Gastrocnemius medialis (tissue), 4 donors: ENCODE results near the gene TUBB4B. TPM values are rescaled to one million over a fixed set of nuclear protein-coding genes. Genes with fewer than 3 reads are reported as not detected.
"Not testable (repeated sequence)": the region's sequence is repeated elsewhere in the genome, so short reads cannot be mapped to it uniquely, and the experiment has no call there.

Experiments used
- ATAC-seq, 2 donors: fragments of 150-250 bp; one replicate each; pipeline ENCODE4 v1.9.1; 2016
- DNase-seq, 2 donors: peaks; one replicate each; pipeline ENCODE4 v3.0.0-alpha.2; 2019
- H3K27ac ChIP-seq, 4 donors: fragments of 200-600 bp; sonication (generic); 1 replicate in 1 of 4; 2 replicates in 3 of 4; pipeline ENCODE4 v1.5.1; 2016 to 2018; ENCODE audit warnings: mild to moderate bottlenecking in 2 of 4, moderate library complexity in 1 of 4
- H3K27me3 ChIP-seq, 3 donors: fragments of 200-600 bp; sonication (generic) in 2 of 3; 1 replicate in 1 of 3; 2 replicates in 2 of 3; pipeline versions ENCODE4 v1.5.1 to v1.6.0; 2016 to 2019; ENCODE audit warnings: mild to moderate bottlenecking in 1 of 3, moderate library complexity in 1 of 3
- H3K36me3 ChIP-seq, 2 donors: fragments of 200-600 bp; sonication (generic) in 1 of 2; one replicate each; pipeline ENCODE4 v1.5.1; 2017 to 2018
- H3K4me1 ChIP-seq, 2 donors: fragments of 200-600 bp; sonication (generic) in 1 of 2; one replicate each; pipeline ENCODE4 v1.5.1; 2016 to 2017; ENCODE audit warnings: mild to moderate bottlenecking in 2 of 2
- H3K4me3 ChIP-seq, 4 donors: fragments of 200-600 bp; sonication (generic) in 3 of 4; 1 replicate in 1 of 4; 2 replicates in 3 of 4; pipeline ENCODE4 v1.5.1; 2016 to 2019; ENCODE audit warnings: mild to moderate bottlenecking in 2 of 4
- H3K9me3 ChIP-seq, 3 donors: fragments of 200-600 bp; sonication (generic) in 2 of 3; 1 replicate in 1 of 3; 2 replicates in 2 of 3; pipeline ENCODE4 v1.5.1; 2016 to 2019
- CTCF ChIP-seq, 5 experiments: fragments of 450-650 bp in 3 of 5; fragments of 200-600 bp in 2 of 5; sonication (generic) in 2 of 5; IDR thresholded peaks in 4 of 5; conservative IDR thresholded peaks in 1 of 5; 1 replicate in 4 of 5; 2 replicates in 1 of 5; pipeline ENCODE4 v1.5.1; 2016 to 2019; ENCODE audit warnings: antibody characterized with exemption in 5 of 5, mild to moderate bottlenecking in 3 of 5, moderate library complexity in 3 of 5
- POLR2A ChIP-seq, 2 donors: fragments of 450-650 bp; IDR thresholded peaks; one replicate each; pipeline ENCODE4 v1.6.1; 2017; ENCODE audit warnings: antibody characterized with exemption in 2 of 2, mild to moderate bottlenecking in 2 of 2, moderate library complexity in 2 of 2
- in situ Hi-C, 4 donors: fragments of 200-750 bp; cut with MboI; loops; one replicate each; pipeline versions ENCODE4 v1.15.0 to v1.8.0; 2017; ENCODE audit warnings: low sequenced_read_pairs in 4 of 4
- intact Hi-C: fragments of 100-400 bp; cut with DNase I; formaldehyde crosslinking; loops from one replicate; pipeline ENCODE4 v1.15.1; 2023; ENCODE audit warnings: low total_unique reads
- total RNA-seq, 4 donors: library from RNA; depleted of rRNA; stranded (reverse); fragments of >200 nt; gene quantifications; one replicate each; pipeline versions ENCODE4 v1.1.0 to v1.2.3, GENCODE V29; 2016

Gene TUBB4B
- total RNA-seq, 4 donors from 2014 or later: 222 to 495 (median 363) TPM

- Histone ChIP-seq H3K4me3 (no peak overlapping the region), H3K27me3 (peaks cover 0 to 17% (median 0%) of the 10 kb centered on the region in 3 donors), H3K36me3 (peaks cover 0 to 14% of the 10 kb centered on the region in 2 donors), H3K9me3 (no peaks in the 10 kb centered on the region), H3K27ac (peak overlapping the region; percentile 63 to 79 (median 78)), H3K4me1 (peaks cover 49 to 61% of the 10 kb centered on the region in 2 donors)
- DNase-seq (peak; percentile 49 to 67), ATAC-seq (no peak)
- intact Hi-C loops: loop anchor here (2.0 to 10.0 kb wide), 2 partner anchors 25 to 453 kb away; no protein-coding TSS in a partner anchor
- in situ Hi-C loops: loop anchor here in 2 of 4 donors (10.0 kb wide), 1 partner anchor 123 kb away; the partner anchor contains the start of gene DPP7 (in 2 of the 2)
- TF ChIP-seq POLR2A (IDR thresholded peaks at IDR 0.05) (no peak), CTCF (IDR thresholded peaks at IDR 0.05 in 4 of 5, conservative IDR thresholded peaks at IDR 0.05 in 1 of 5) (no peak)
Measured at GRCh38 chr9:137237759-137238726, 3.0 kb upstream of the TUBB4B start.

GRCh38 chr9:137239541-137240200 is 1.4 kb upstream of the TUBB4B start:
- not testable (repeated sequence) for ATAC-seq, H3K27me3 ChIP-seq, DNase-seq, H3K9me3 ChIP-seq
- intact Hi-C loops (loop anchor here (2.0 to 10.0 kb wide), 4 partner anchors 29 to 455 kb away; partner anchors contain the start of genes ANAPC2, SSNA1 and TPRN), in situ Hi-C loops (loop anchor here in 2 of 4 donors (10.0 kb wide), 1 partner anchor 125 kb away; the partner anchor contains the start of gene DPP7 (in 2 of the 2))
- H3K4me1 ChIP-seq: peaks cover 62 to 77% of the 10 kb centered on the region in 2 donors
- H3K36me3 ChIP-seq: peaks cover 0 to 23% of the 10 kb centered on the region in 2 donors
- peak overlapping the region; percentile 69 to 83 (median 78) for H3K4me3 ChIP-seq
- peak overlapping the region; percentile 90 to 98 (median 94) for H3K27ac ChIP-seq

- H3K27me3 ChIP-seq: no peaks in the 10 kb centered on the region
- DNase-seq: peak; percentile 56 to 70
- H3K9me3 ChIP-seq: no peaks in the 10 kb centered on the region
- ATAC-seq: peak; percentile 13 to 18
- peaks cover 62 to 83% of the 10 kb centered on the region in 2 donors for H3K4me1 ChIP-seq
- peak in 2 of 5 experiments; percentile 9 to 16 for TF ChIP-seq CTCF (IDR thresholded peaks at IDR 0.05 in 4 of 5, conservative IDR thresholded peaks at IDR 0.05 in 1 of 5)
- peak in 1 of 2 donors; percentile 25 for TF ChIP-seq POLR2A (IDR thresholded peaks at IDR 0.05)
- peaks cover 0 to 23% of the 10 kb centered on the region in 2 donors for H3K36me3 ChIP-seq
- in situ Hi-C loops (no loop called here), intact Hi-C loops (loop anchor here (2.0 to 5.0 kb wide), 3 partner anchors 28 to 52 kb away; partner anchors contain the start of genes ANAPC2, SSNA1 and TPRN)
- peak overlapping the region; percentile 90 to 98 (median 94) for H3K27ac ChIP-seq
- peak overlapping the region; percentile 69 to 83 (median 78) for H3K4me3 ChIP-seq
Measured at GRCh38 chr9:137240318-137240840, 708 bp upstream of the TUBB4B start.

GRCh38 chr9:137241490-137242268 is 592 bp downstream of the TUBB4B start:
- Histone ChIP-seq H3K4me1 (peaks cover 54 to 70% of the 10 kb centered on the region in 2 donors), H3K27ac (peak overlapping the region; percentile 89 to 98 (median 93)), H3K4me3 (peak overlapping the region; percentile 75 to 100 (median 85)), H3K36me3 (peaks cover 0 to 23% of the 10 kb centered on the region in 2 donors), H3K9me3 (no peaks in the 10 kb centered on the region), H3K27me3 (no peaks in the 10 kb centered on the region)
- TF ChIP-seq CTCF (IDR thresholded peaks at IDR 0.05 in 4 of 5, conservative IDR thresholded peaks at IDR 0.05 in 1 of 5): no peak
- TF ChIP-seq POLR2A (IDR thresholded peaks at IDR 0.05): peak in 1 of 2 donors; percentile 62
- intact Hi-C loops: loop anchor here (1.0 to 5.0 kb wide), 4 partner anchors 14 to 53 kb away; partner anchors contain the start of genes ANAPC2, NELFB, SSNA1 and TPRN
- DNase-seq (peak; percentile 41 to 64), ATAC-seq (peak; percentile 34 to 35)
- in situ Hi-C loops: no loop called here
